H9 (cell line): ENCODE measurements around the gene NOS3. TPM values are rescaled to one million over a fixed set of nuclear protein-coding genes. Genes with fewer than 3 reads are reported as not detected.
A peak's percentile ranks its signal among the peaks of the same experiment; 100 is the strongest.

Experiments
- DNase-seq: peaks from one replicate; pipeline ENCODE4 v3.0.0-alpha.2; 2017
- H2AFZ ChIP-seq: one replicate; pipeline ENCODE4 v1.6.1; 2013; ENCODE audit warnings: mild to moderate bottlenecking, low read length, control low read depth, moderate library complexity
- H2AK5ac ChIP-seq: 2 replicates; pipeline ENCODE4 v1.6.1; 2013; ENCODE audit warnings: low read length, control low read depth, mixed read lengths; ENCODE audit not compliant: insufficient read length
- H2BK120ac ChIP-seq: one replicate; pipeline ENCODE4 v1.6.1; 2013; ENCODE audit warnings: low read depth, mild to moderate bottlenecking, low read length, control low read depth, inconsistent platforms; ENCODE audit not compliant: poor library complexity, severe bottlenecking
- H2BK12ac ChIP-seq: 2 replicates; pipeline ENCODE4 v1.6.1; 2013; ENCODE audit warnings: low read length, control low read depth, mixed read lengths, low read depth; ENCODE audit not compliant: insufficient read length
- H2BK15ac ChIP-seq: 2 replicates; pipeline ENCODE4 v1.6.1; 2013; ENCODE audit warnings: low read depth, low read length, control low read depth
- H2BK20ac ChIP-seq: one replicate; pipeline ENCODE4 v1.6.1; 2013; ENCODE audit warnings: low read depth, mild to moderate bottlenecking, low read length, control low read depth, inconsistent platforms; ENCODE audit not compliant: poor library complexity, severe bottlenecking
- H2BK5ac ChIP-seq: 2 replicates; pipeline ENCODE4 v1.6.1; 2013; ENCODE audit warnings: low read length, control low read depth, mixed read lengths; ENCODE audit not compliant: insufficient read length
- H3K14ac ChIP-seq: 2 replicates; pipeline ENCODE4 v1.6.1; 2013; ENCODE audit warnings: low read length, control low read depth; ENCODE audit not compliant: insufficient read depth
- H3K18ac ChIP-seq: 2 replicates; pipeline ENCODE4 v1.6.1; 2013; ENCODE audit warnings: low read depth, mild to moderate bottlenecking, mixed read lengths, low read length, control low read depth; ENCODE audit not compliant: insufficient read length
- H3K23ac ChIP-seq: 2 replicates; pipeline ENCODE4 v1.6.1; 2013; ENCODE audit warnings: low read length, control low read depth, mixed read lengths, low read depth; ENCODE audit not compliant: insufficient read length
- H3K23me2 ChIP-seq: 2 replicates; pipeline ENCODE4 v1.6.1; 2013; ENCODE audit warnings: low read depth, mild to moderate bottlenecking, mixed read lengths, low read length, control low read depth; ENCODE audit not compliant: insufficient read length, poor library complexity, severe bottlenecking
- H3K27ac ChIP-seq: 2 replicates; pipeline ENCODE4 v1.5.1; 2013; ENCODE audit warnings: low read length, control low read depth, mixed read lengths, low read depth; ENCODE audit not compliant: insufficient read length
- H3K27me3 ChIP-seq: 2 replicates; pipeline ENCODE4 v1.6.1; 2013; ENCODE audit warnings: low read length, control low read depth, inconsistent platforms; ENCODE audit not compliant: insufficient read depth
- H3K4ac ChIP-seq: 2 replicates; pipeline ENCODE4 v1.6.1; 2013; ENCODE audit warnings: low read depth, mild to moderate bottlenecking, control low read depth, inconsistent platforms, low read length, moderate library complexity
- H3K4me1 ChIP-seq: 2 replicates; pipeline ENCODE4 v1.6.1; 2013; ENCODE audit warnings: low read length, control low read depth, inconsistent platforms; ENCODE audit not compliant: insufficient read depth
- H3K4me2 ChIP-seq: 2 replicates; pipeline ENCODE4 v1.6.1; 2013; ENCODE audit warnings: low read length, control low read depth, mixed read lengths; ENCODE audit not compliant: insufficient read length, insufficient read depth
- H3K56ac ChIP-seq: 2 replicates; pipeline ENCODE4 v1.6.1; 2013; ENCODE audit warnings: low read depth, mild to moderate bottlenecking, mixed read lengths, low read length, control low read depth; ENCODE audit not compliant: insufficient read length
- H3K79me1 ChIP-seq: 2 replicates; pipeline ENCODE4 v1.6.1; 2013; ENCODE audit warnings: low read depth, mild to moderate bottlenecking, moderate library complexity, low read length, control low read depth, inconsistent platforms; ENCODE audit not compliant: insufficient read depth, poor library complexity, severe bottlenecking
- H3K79me2 ChIP-seq: 2 replicates; pipeline ENCODE4 v1.6.1; 2013; ENCODE audit warnings: low read length, control low read depth, inconsistent platforms; ENCODE audit not compliant: insufficient read depth
- H3K9ac ChIP-seq: 2 replicates; pipeline ENCODE4 v1.6.1; 2013; ENCODE audit warnings: low read length, control low read depth, mixed read lengths; ENCODE audit not compliant: insufficient read length; ENCODE audit errors: extremely low read depth
- H3K9me3 ChIP-seq: one replicate; pipeline ENCODE4 v1.6.1; 2013; ENCODE audit warnings: low read depth, low read length, inconsistent platforms; ENCODE audit not compliant: control insufficient read depth
- H3T11ph ChIP-seq: one replicate; pipeline ENCODE4 v1.6.1; 2013; ENCODE audit warnings: mild to moderate bottlenecking, low read length, control low read depth, inconsistent platforms
- H4K20me1 ChIP-seq: one replicate; pipeline ENCODE4 v1.6.1; 2013; ENCODE audit not compliant: control insufficient read depth, insufficient read length, insufficient read depth
- H4K5ac ChIP-seq: 2 replicates; pipeline ENCODE4 v1.6.1; 2013; ENCODE audit warnings: low read depth, mild to moderate bottlenecking, mixed read lengths, low read length, control low read depth; ENCODE audit not compliant: insufficient read length
- H4K8ac ChIP-seq: replicated peaks from 2 replicates; pipeline ENCODE4 v1.6.1; 2013; ENCODE audit warnings: low read length, control low read depth, mixed read lengths, low read depth; ENCODE audit not compliant: insufficient read length
- H4K91ac ChIP-seq: 2 replicates; pipeline ENCODE4 v1.6.1; 2013; ENCODE audit warnings: low read depth, mild to moderate bottlenecking, moderate library complexity, mixed read lengths, low read length, control low read depth; ENCODE audit not compliant: insufficient read length
- H3K27ac Mint-ChIP-seq, 3 experiments: 2 replicates in 2 of 3; 3 replicates in 1 of 3; pipeline ENCODE4 v1.8.0; 2020 to 2021; ENCODE audit warnings: mixed read lengths in 3 of 3, mild to moderate bottlenecking in 1 of 3, moderate library complexity in 1 of 3
- H3K27me3 Mint-ChIP-seq: 2 replicates; pipeline ENCODE4 v1.8.0; 2021; ENCODE audit warnings: low read depth, mild to moderate bottlenecking, moderate library complexity, mixed read lengths
- H3K36me3 Mint-ChIP-seq, 3 experiments: 2 replicates in 2 of 3; 3 replicates in 1 of 3; pipeline ENCODE4 v1.8.0; 2020 to 2021; ENCODE audit warnings: low read depth in 3 of 3, mixed read lengths in 3 of 3; ENCODE audit not compliant: insufficient read depth in 1 of 3
- H3K4me1 Mint-ChIP-seq, 2 experiments: 2 replicates each; pipeline ENCODE4 v1.8.0; 2020; ENCODE audit warnings: mixed read lengths in 2 of 2
- H3K4me3 Mint-ChIP-seq, 2 experiments: 2 replicates in 1 of 2; 3 replicates in 1 of 2; pipeline ENCODE4 v1.8.0; 2020 to 2021; ENCODE audit warnings: mild to moderate bottlenecking in 2 of 2, mixed read lengths in 2 of 2, moderate library complexity in 1 of 2
- H3K9me3 Mint-ChIP-seq, 2 experiments: 2 replicates in 1 of 2; 3 replicates in 1 of 2; pipeline ENCODE4 v1.8.0; 2020; ENCODE audit warnings: mild to moderate bottlenecking in 2 of 2, mixed read lengths in 2 of 2, moderate library complexity in 1 of 2
- CTCF ChIP-seq: fragments of 200-600 bp; sonication (generic); conservative IDR thresholded peaks from 3 replicates; pipeline ENCODE4 v1.8.0; 2021; ENCODE audit warnings: antibody characterized with exemption, mild to moderate bottlenecking
- WGBS: extraction: QIAGEN DNeasy Blood & Tissue Kit; methylation state at CpG from one replicate; pipeline ENCODE4 v1.1.7; 2013; ENCODE audit warnings: missing lambda C conversion rate, low lambda C conversion rate, mixed read lengths; ENCODE audit not compliant: insufficient read length; ENCODE audit errors: extremely low coverage; 5-methylcytosine and 5-hydroxymethylcytosine counted together
- total RNA-seq: library from RNA; stranded (reverse); gene quantifications from 2 replicates; pipeline ENCODE4 v1.2.1, GENCODE V29; 2021

The NOS3 gene
- total RNA-seq, 1 experiment from 2014 or later: 4.5 TPM

DNA sequence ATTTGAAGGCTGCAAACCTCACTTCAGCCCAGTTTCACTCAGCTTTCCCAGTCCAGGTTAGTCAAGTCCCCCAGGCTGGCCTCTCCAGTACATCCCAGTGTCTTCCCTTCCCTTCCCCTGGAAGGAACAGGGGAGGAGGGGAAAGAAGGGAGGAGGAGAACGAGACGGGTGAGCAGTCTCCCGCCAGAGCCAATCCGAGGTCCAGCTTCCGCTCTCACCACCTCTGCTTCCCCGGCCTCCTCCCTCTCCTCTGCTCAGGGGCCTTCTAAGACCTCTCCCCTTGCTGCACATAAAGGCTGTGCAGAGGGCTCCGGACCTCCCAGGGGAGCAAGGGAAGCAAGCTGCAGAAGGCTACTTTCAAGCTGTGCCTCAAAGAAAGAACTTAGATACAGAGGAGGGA is 29.4 kb downstream of the NOS3 start:
- no peaks in the 10 kb centered on the region for H3K9me3 ChIP-seq

More for the DNA sequence above, 29.4 kb downstream of the NOS3 start:
- peaks cover 6% of the 10 kb centered on the region; the same call in 1 of the 2 replicates for H3K27me3 ChIP-seq
- H3K4me1 ChIP-seq: peaks cover 6% of the 10 kb centered on the region; the same call in 1 of the 2 replicates
- Mint-ChIP-seq H3K4me1 (peaks cover 20 to 44% of the 10 kb centered on the region in 2 experiments), H3K9me3 (peaks cover 0 to 9% of the 10 kb centered on the region in 2 experiments; a peak in 2 of 5 replicates), H3K27ac (peak overlapping the region in 1 of 3 experiments; percentile 72; a peak in 2 of 7 replicates), H3K4me3 (peak overlapping the region in 1 of 2 experiments; percentile 49; a peak in 3 of 5 replicates), H3K27me3 (peaks cover 84% of the 10 kb centered on the region), H3K36me3 (peaks cover 2 to 3% (median 3%) of the 10 kb centered on the region in 3 experiments; a peak in 6 of 7 replicates)
- no peak overlapping the region for H3K56ac ChIP-seq
- no peak overlapping the region for H3K23ac ChIP-seq
- peak; percentile 75 for DNase-seq
- no CpG with 5 or more reads among the region's 7 CpGs for WGBS
- peaks cover 3% of the 10 kb centered on the region for H3K23me2 ChIP-seq
- no peak overlapping the region for H3K14ac ChIP-seq
- no peaks in the 10 kb centered on the region for H4K20me1 ChIP-seq
- no peak overlapping the region for H2AK5ac ChIP-seq
- H3K27ac ChIP-seq: no peak overlapping the region
- H2BK20ac ChIP-seq: no peak overlapping the region
- TF ChIP-seq CTCF: no peak
- no peak overlapping the region for H2AFZ ChIP-seq
- H3K4ac ChIP-seq: no peak overlapping the region
- H2BK120ac ChIP-seq: no peak overlapping the region
- no peak overlapping the region for H3K4me2 ChIP-seq
- H3K79me1 ChIP-seq: no peaks in the 10 kb centered on the region
- no peak overlapping the region for H2BK5ac ChIP-seq
- no peak overlapping the region for H3T11ph ChIP-seq
- no peak overlapping the region for H4K5ac ChIP-seq
- H3K9ac ChIP-seq: no peak overlapping the region
- H2BK15ac ChIP-seq: no peak overlapping the region
- H3K79me2 ChIP-seq: no peaks in the 10 kb centered on the region
- H4K91ac ChIP-seq: no peak overlapping the region
- no peak overlapping the region for H4K8ac ChIP-seq
- H3K18ac ChIP-seq: no peak overlapping the region
- no peak overlapping the region for H2BK12ac ChIP-seq
